ENCODE measurements around the gene FNDC10.

DNA sequence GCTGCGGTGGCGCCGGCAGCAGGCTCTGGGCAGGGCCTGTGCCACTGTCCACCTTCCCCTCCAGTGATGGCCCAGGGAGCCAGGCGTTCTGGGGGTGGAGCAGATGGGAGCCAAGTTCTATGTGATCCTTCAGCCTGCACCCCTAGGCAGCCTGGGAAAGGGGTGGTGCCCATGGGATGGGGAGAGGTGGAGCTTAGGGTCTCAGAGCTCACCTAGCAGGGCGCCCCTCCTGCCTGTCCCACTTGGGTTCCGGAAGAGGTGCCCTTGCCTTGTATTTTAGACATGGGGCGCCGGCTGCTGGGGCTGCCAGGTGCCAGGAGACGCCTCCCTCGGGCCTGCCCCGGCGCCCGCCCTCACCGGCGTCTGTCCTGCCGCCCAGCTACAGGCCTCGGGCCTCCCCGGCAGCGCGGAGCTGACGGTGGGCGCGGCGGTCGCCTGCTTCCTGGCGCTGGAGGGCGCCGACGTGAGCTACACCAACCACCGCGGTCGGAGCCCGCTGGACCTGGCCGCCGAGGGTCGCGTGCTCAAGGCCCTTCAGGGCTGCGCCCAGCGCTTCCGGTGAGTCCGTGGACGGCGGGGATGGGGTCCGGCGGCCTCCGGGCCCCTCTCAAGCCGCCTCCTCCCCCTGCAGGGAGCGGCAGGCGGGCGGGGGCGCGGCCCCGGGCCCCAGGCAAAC lies 29.0 kb upstream of the FNDC10 start:
- TF ChIP-seq, protein P1, sequence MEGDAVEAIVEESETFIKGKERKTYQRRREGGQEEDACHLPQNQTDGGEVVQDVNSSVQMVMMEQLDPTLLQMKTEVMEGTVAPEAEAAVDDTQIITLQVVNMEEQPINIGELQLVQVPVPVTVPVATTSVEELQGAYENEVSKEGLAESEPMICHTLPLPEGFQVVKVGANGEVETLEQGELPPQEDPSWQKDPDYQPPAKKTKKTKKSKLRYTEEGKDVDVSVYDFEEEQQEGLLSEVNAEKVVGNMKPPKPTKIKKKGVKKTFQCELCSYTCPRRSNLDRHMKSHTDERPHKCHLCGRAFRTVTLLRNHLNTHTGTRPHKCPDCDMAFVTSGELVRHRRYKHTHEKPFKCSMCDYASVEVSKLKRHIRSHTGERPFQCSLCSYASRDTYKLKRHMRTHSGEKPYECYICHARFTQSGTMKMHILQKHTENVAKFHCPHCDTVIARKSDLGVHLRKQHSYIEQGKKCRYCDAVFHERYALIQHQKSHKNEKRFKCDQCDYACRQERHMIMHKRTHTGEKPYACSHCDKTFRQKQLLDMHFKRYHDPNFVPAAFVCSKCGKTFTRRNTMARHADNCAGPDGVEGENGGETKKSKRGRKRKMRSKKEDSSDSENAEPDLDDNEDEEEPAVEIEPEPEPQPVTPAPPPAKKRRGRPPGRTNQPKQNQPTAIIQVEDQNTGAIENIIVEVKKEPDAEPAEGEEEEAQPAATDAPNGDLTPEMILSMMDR (IDR thresholded peaks at IDR 0.05; ENCODE audit: low read length), result no peak
- TF ChIP-seq EZH2 (IDR thresholded peaks at IDR 0.05; ENCODE audit: borderline replicate concordance, low read length), result no peak

All from OCI-LY1 (cell line).